ENCODE measurements around the gene ZIC4.

The ZIC4 gene

GRCh38 chr3:147405231-147406027 is 914 bp downstream of the ZIC4 start:
- DNase-seq (ENCODE audit: low read depth in 1 of 2, low spot score in 1 of 2): no peak

- DNase-seq (ENCODE audit: low read depth in 1 of 2, low spot score in 1 of 2): no peak
Observed at GRCh38 chr3:147404800-147405230, 1.5 kb downstream of the ZIC4 start.

- no peak for DNase-seq (ENCODE audit: low read depth in 1 of 2, low spot score in 1 of 2)
Observed at GRCh38 chr3:147404000-147404799, 2.1 kb downstream of the ZIC4 start.

- DNase-seq (ENCODE audit: low read depth in 1 of 2, low spot score in 1 of 2): no peak
Observed at GRCh38 chr3:147403511-147403910, 2.8 kb downstream of the ZIC4 start.

- DNase-seq (ENCODE audit: low read depth in 1 of 2, low spot score in 1 of 2): no peak
Observed at GRCh38 chr3:147402159-147402558, 4.2 kb downstream of the ZIC4 start.

- no peak for DNase-seq (ENCODE audit: low read depth in 1 of 2, low spot score in 1 of 2)
Observed at GRCh38 chr3:147401421-147401820, 4.9 kb downstream of the ZIC4 start.

- DNase-seq (ENCODE audit: low read depth in 1 of 2, low spot score in 1 of 2): no peak
Observed at GRCh38 chr3:147400999-147401398, 5.3 kb downstream of the ZIC4 start.

- no peak for DNase-seq (ENCODE audit: low read depth in 1 of 2, low spot score in 1 of 2)
Observed at GRCh38 chr3:147400111-147400510, 6.2 kb downstream of the ZIC4 start.

GRCh38 chr3:147398813-147399534 is 7.4 kb downstream of the ZIC4 start:
- no peak for DNase-seq (ENCODE audit: low read depth in 1 of 2, low spot score in 1 of 2)

GRCh38 chr3:147397875-147398812 is 8.2 kb downstream of the ZIC4 start:
- no peak for DNase-seq (ENCODE audit: low read depth in 1 of 2, low spot score in 1 of 2)

GRCh38 chr3:147397155-147397874 is 9.0 kb downstream of the ZIC4 start:
- DNase-seq (ENCODE audit: low read depth in 1 of 2, low spot score in 1 of 2): no peak

GRCh38 chr3:147396712-147397046 is 9.7 kb downstream of the ZIC4 start:
- no peak for DNase-seq (ENCODE audit: low read depth in 1 of 2, low spot score in 1 of 2)

GRCh38 chr3:147395899-147396711 is 10.2 kb downstream of the ZIC4 start:
- no peak for DNase-seq (ENCODE audit: low read depth in 1 of 2, low spot score in 1 of 2)

- no peak for DNase-seq (ENCODE audit: low read depth in 1 of 2, low spot score in 1 of 2)
Observed at GRCh38 chr3:147394884-147395225, 11.5 kb downstream of the ZIC4 start.

- no peak for DNase-seq (ENCODE audit: low read depth in 1 of 2, low spot score in 1 of 2)
Observed at GRCh38 chr3:147393943-147394883, 12.1 kb downstream of the ZIC4 start.

- DNase-seq (ENCODE audit: low read depth in 1 of 2, low spot score in 1 of 2): no peak
Observed at GRCh38 chr3:147393261-147393942, 12.9 kb downstream of the ZIC4 start.

GRCh38 chr3:147392625-147392946 is 13.8 kb downstream of the ZIC4 start:
- no peak for DNase-seq (ENCODE audit: low read depth in 1 of 2, low spot score in 1 of 2)
